GM18868 (cell line): Measurements from ENCODE around the gene SORCS2.

ENCODE experiments used
- ATAC-seq: cut with Tn5 transposase; IDR thresholded peaks from one replicate; pipeline ENCODE4 v1.9.1; 2021; ENCODE audit warnings: mild to moderate bottlenecking, moderate library complexity; ENCODE audit not compliant: unreplicated experiment

The SORCS2 gene

DNA sequence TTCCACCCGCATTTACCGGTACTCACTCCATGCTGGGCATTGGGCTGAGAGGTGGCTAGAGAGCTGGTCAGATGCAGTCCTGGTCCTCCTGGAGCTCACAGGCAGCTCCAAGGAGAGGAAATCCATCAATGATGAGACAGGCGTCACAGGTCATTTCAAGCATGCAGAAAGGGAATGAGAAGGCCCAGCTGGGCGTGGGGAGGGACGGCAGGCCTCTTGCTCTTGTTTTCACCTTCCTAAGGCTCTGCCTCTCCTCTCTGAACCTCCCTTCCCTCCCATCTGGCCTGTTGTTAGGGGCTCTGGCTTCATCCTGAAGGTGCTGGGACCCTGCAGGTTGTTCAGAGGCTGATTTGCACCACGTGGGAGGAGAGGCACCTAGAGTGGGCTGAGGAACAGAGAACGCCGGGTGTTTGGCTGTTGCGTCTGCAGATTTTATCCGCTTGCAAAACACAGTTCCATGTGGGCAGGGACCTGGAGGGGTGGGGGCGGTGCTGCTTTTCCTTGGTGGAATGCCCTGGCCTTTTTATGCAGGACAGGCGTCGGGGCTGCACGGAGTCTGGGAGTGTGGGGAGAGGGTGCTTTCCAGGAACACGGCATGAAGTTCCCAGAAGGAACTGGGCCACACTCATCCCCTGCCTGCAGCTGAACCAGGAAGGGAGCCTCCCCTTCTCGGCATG lies 323.9 kb downstream of the SORCS2 start:
- no peak for ATAC-seq

GRCh38 chr4:7516773-7517144 lies 324.4 kb downstream of the SORCS2 start:
- ATAC-seq, result no peak

DNA sequence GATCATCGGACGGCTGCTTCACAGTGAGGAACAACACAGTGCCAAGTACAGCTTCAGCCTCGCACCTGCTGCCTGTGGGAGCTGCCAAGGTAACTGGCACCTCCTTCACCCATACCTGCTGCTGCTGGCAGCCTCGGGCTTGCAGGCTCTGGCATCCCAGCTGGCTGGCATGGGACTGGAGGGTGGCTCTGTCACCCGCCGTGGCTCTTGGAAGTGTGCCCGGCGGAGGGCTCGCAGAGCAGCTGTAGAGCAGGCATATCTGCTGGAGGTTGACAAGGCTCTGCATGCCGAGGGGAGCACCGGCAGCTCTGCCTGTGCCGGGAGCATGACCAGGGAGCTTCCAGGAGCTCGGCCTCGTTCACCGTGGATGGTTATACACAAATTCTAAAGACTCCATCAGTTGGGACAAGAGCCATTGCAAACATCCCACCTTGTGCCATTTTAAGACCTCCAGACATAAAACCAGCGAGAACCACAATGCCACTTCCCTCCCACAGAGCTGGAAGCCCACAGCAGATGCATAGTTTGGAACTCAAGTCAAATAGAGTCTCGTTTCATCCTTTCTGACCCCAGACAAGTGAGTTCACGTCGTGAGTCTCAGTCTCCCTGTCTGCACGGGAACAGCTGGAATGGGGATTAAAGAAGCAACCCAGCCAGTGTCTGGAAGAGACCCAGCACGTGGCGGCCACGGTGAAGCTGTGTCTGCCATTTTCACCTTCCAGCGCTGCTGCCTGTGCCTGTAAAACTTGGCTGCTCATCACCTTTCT lies 326.7 kb downstream of the SORCS2 start:
- no peak for ATAC-seq

GRCh38 chr4:7519638-7520376 lies 327.5 kb downstream of the SORCS2 start:
- ATAC-seq, result no peak

DNA sequence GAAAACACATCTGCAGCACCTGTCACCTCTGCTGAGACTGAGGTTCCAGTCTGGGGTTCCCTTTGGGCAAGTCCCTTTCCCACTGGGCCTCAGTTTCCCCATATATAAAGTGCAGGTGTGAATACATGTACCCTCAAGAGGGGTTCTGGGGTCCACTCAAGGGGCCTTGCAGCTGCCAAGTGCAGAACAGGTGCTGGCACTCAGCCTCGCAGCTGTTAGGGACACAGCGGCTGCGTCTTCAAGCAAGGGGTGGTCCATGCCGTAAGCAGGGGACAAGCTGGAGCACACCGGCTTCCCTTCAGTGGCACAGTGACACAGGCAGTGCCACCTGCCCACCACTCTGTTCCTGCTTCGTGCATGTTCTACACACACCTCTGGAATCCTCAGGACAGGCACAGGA lies 329.3 kb downstream of the SORCS2 start:
- ATAC-seq, result no peak

GRCh38 chr4:7522452-7523220 lies 330.3 kb downstream of the SORCS2 start:
- ATAC-seq, result no peak

DNA sequence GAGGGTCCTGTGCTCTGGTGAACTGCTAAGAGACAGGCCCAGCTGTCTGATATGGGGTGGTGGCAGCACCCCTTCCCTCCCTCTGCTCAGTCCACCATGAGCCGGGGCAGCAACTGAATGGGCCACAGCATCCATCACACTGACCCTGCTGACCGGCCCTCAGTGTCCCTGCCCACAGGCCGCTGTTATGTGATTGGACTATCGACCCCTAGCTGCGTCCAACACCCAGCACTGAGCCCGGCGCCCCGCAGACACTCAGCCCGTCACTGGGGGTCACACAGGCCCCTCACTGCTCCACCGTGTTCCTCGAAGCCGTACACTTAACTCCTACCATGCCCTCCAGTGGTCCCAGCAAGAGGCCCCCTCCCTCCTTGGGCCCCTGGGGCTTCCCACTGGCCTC lies 331.2 kb downstream of the SORCS2 start:
- no peak for ATAC-seq

- ATAC-seq, result no peak
Observed at GRCh38 chr4:7524064-7524682, 331.8 kb downstream of the SORCS2 start.

GRCh38 chr4:7524843-7525242 lies 332.5 kb downstream of the SORCS2 start:
- no peak for ATAC-seq

DNA sequence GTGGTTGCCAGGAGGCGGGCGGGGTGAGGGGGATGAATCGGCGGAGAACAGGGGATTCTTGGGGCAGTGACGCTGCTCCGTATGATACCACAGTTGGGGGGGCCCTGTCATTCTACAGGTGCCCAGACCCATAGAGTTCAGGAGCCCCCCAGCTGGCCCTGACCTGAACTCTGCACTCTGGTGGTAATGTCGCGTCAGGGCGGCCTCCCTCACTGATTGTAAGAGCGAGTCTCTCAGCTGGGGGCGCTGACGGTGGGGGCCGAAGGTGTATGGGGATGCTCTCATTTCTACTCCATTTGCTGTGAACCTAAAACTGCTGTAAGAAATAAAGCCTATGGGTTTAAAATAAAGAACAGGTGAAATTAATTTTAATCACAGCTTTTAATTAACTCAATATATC lies 334.2 kb downstream of the SORCS2 start:
- no peak for ATAC-seq

DNA sequence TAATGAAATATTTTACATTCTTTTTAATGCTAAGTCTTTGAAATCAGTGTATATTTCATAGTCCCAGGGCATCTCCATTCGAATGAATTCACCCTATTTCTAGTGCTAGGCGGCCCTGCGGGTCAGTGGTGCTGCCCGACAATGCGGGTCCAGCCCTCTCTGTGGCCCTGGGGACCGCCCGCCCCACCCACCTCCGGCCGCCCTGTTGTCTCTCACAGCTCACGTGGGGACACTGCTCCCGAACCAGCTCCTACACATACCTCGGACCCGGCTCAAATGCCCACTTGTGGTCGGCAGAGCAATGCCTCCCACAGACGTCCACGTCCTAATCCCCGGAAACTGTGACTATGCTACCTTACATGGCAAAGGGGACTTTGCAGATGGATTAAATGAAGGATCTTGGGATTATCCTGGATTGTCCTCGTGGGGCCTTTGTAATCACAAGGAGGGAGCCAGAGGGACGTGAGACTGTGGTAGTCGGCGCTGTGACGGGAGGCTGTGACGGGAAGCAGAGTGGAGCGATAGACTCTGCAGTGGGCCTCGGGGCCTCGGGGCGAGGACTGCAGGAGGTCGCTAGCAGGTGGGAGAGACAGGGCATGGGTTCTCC lies 334.7 kb downstream of the SORCS2 start:
- ATAC-seq, result no peak

GRCh38 chr4:7529368-7530080 lies 337.2 kb downstream of the SORCS2 start:
- ATAC-seq, result no peak

GRCh38 chr4:7530082-7530481 lies 337.7 kb downstream of the SORCS2 start:
- no peak for ATAC-seq

GRCh38 chr4:7530932-7531639 lies 338.7 kb downstream of the SORCS2 start:
- ATAC-seq, result no peak

DNA sequence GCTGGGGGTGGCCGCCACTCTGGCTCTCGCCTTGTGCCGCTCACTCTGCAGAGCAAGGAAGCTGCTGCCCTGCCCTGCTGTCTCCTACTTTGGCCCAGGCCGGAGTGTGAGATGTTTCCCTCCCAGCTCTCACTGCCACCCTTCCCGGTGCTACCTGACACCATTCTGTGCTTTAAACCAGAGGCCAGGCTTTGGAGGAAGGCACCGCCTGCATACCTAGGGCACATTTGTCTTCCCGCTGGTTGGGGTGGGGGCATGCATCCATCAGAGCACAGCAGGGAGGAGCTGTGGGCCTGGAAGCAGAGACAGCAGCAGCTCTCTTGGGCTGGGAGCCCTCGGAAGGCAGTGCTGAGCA lies 339.3 kb downstream of the SORCS2 start:
- ATAC-seq, result no peak

DNA sequence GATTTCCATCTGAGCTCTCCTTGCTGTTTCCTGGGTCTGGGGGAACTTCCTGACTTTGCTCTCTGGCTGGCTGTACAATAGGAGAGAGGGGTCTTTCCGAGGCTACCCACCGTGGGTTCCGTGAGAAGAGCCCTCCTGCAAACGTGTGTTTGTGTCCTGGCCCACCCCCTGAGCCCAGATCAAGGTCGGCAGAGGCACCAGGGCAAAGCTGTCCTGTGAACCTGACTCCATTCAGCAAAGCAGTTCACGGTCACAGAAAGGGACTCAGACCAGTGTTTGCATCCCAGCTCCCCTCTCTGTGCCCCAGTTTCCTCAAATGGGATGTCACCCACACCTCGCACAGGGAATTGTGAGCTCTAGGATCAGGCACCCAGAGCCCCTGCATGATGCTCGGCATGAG lies 339.7 kb downstream of the SORCS2 start:
- ATAC-seq, result no peak

GRCh38 chr4:7533267-7533666 lies 340.9 kb downstream of the SORCS2 start:
- ATAC-seq, result no peak

DNA sequence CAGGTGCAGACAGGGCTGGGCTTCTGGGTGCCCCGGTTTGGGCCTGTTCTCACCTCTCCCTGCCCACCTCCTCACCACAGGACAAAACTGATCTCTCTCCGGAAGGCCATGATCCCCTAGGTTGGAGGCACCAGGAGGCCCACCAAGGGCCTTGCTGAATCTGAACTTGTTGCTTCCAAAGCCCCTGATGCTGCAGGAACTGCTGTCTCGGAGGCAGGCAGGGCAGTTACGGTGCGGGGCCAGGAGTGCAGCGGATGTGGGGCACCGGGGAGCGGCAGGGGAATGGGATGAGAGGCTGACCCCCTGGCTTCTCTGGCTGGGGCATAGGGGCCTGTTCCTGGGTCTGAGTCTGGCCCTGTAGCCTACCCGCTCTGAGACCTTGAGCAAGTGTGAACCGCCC lies 342.8 kb downstream of the SORCS2 start:
- ATAC-seq, result no peak

GRCh38 chr4:7535619-7536018 lies 343.3 kb downstream of the SORCS2 start:
- ATAC-seq, result no peak
